Stimulated activated memory B cell treated with anti-CD40 and anti-IgM and Interleukin-4, amounts not matched to agents 10 μg/mL and 1 μg/mL and 100 μg/mL, for 72 hours (primary cell): ENCODE measurements around the gene VPS29.
"Not testable (repeated sequence)": the region's sequence is repeated elsewhere in the genome, so short reads cannot be mapped to it uniquely, and the experiment has no call there.

ENCODE experiments used
- ATAC-seq: fragments of 150-1000 bp; cut with Tn5 transposase; 2 replicates; pipeline ENCODE4 v1.10.0; 2021
- H3K27ac Mint-ChIP-seq: one replicate; pipeline ENCODE4 v1.8.0; 2022; ENCODE audit warnings: mild to moderate bottlenecking, mixed read lengths
- H3K27me3 Mint-ChIP-seq: one replicate; pipeline ENCODE4 v1.8.0; 2022; ENCODE audit warnings: mixed read lengths
- H3K36me3 Mint-ChIP-seq: one replicate; pipeline ENCODE4 v1.8.0; 2022; ENCODE audit warnings: mixed read lengths
- H3K4me1 Mint-ChIP-seq: one replicate; pipeline ENCODE4 v1.8.0; 2022; ENCODE audit warnings: mixed read lengths
- H3K4me3 Mint-ChIP-seq: one replicate; pipeline ENCODE4 v1.8.0; 2022; ENCODE audit warnings: mild to moderate bottlenecking, moderate library complexity, mixed read lengths
- H3K9me3 Mint-ChIP-seq: one replicate; pipeline ENCODE4 v1.8.0; 2022; ENCODE audit warnings: mixed read lengths

The VPS29 gene

GRCh38 chr12:110501399-110501751 is 536 bp downstream of the VPS29 start:
- peak overlapping the region; percentile 90 for H3K4me3 Mint-ChIP-seq
- H3K36me3 Mint-ChIP-seq, result peaks cover 6% of the 10 kb centered on the region
- H3K9me3 Mint-ChIP-seq, result no peaks in the 10 kb centered on the region
- H3K27ac Mint-ChIP-seq, result peak overlapping the region; percentile 87
- H3K27me3 Mint-ChIP-seq, result no peaks in the 10 kb centered on the region
- peak; percentile 1 for ATAC-seq
- H3K4me1 Mint-ChIP-seq, result peaks cover 28% of the 10 kb centered on the region

GRCh38 chr12:110498984-110499706 is 2.8 kb downstream of the VPS29 start:
- peaks cover 13% of the 10 kb centered on the region for H3K36me3 Mint-ChIP-seq
- no peak overlapping the region for H3K4me3 Mint-ChIP-seq
- no peaks in the 10 kb centered on the region for H3K27me3 Mint-ChIP-seq
- H3K27ac Mint-ChIP-seq, result peak overlapping the region; percentile 54
- H3K4me1 Mint-ChIP-seq, result peaks cover 28% of the 10 kb centered on the region
- H3K9me3 Mint-ChIP-seq, result no peaks in the 10 kb centered on the region
- ATAC-seq, result no peak

- Mint-ChIP-seq H3K9me3 (no peaks in the 10 kb centered on the region), H3K4me1 (peaks cover 9% of the 10 kb centered on the region), H3K36me3 (peaks cover 19% of the 10 kb centered on the region), H3K27ac (no peak overlapping the region), H3K27me3 (no peaks in the 10 kb centered on the region), H3K4me3 (no peak overlapping the region)
- ATAC-seq, result no peak
Measured at GRCh38 chr12:110475426-110475825, 26.5 kb downstream of the VPS29 start.

GRCh38 chr12:110468214-110469048 is 33.5 kb downstream of the VPS29 start, which contains the start of the genes FAM216A and GPN3:
TSS of gene FAM216A (plus strand) at chr12:110468845. CDS start at chr12:110468876, 31 bp downstream.
TSS of gene GPN3 (minus strand) at chr12:110468257. CDS start at chr12:110468203, 54 bp downstream.
- H3K4me3 Mint-ChIP-seq, result peak within 1 kb of the TSS; percentile 93
- H3K9me3 Mint-ChIP-seq, result no peaks in the 10 kb centered on the region
- peaks cover 11% of the 10 kb centered on the region for H3K36me3 Mint-ChIP-seq
- H3K27ac Mint-ChIP-seq, result peak within 1 kb of the TSS; percentile 86
- ATAC-seq, result peak; percentile 93
- H3K4me1 Mint-ChIP-seq, result peaks cover 36% of the 10 kb centered on the region
- no peaks in the 10 kb centered on the region for H3K27me3 Mint-ChIP-seq

- Mint-ChIP-seq H3K4me1 (peaks cover 36% of the 10 kb centered on the region), H3K36me3 (peaks cover 11% of the 10 kb centered on the region), H3K4me3 (peak overlapping the region; percentile 93), H3K27ac (peak overlapping the region; percentile 86), H3K9me3 (no peaks in the 10 kb centered on the region), H3K27me3 (no peaks in the 10 kb centered on the region)
- no peak for ATAC-seq
Measured at GRCh38 chr12:110467847-110468213, 34.1 kb downstream of the VPS29 start.

- Mint-ChIP-seq H3K4me1 (peaks cover 44% of the 10 kb centered on the region), H3K36me3 (peaks cover 18% of the 10 kb centered on the region), H3K27ac (no peak overlapping the region), H3K4me3 (peak overlapping the region; percentile 93), H3K9me3 (no peaks in the 10 kb centered on the region), H3K27me3 (no peaks in the 10 kb centered on the region)
- no peak for ATAC-seq
Measured at GRCh38 chr12:110466791-110467190, 35.1 kb downstream of the VPS29 start.

GRCh38 chr12:110465765-110466164 is 36.1 kb downstream of the VPS29 start:
- not testable (repeated sequence) for H3K9me3 Mint-ChIP-seq, H3K27me3 Mint-ChIP-seq, ATAC-seq, H3K27ac Mint-ChIP-seq, H3K4me3 Mint-ChIP-seq
- Mint-ChIP-seq H3K36me3 (peaks cover 26% of the 10 kb centered on the region), H3K4me1 (peaks cover 39% of the 10 kb centered on the region)

GRCh38 chr12:110465024-110465423 is 36.9 kb downstream of the VPS29 start:
- Mint-ChIP-seq H3K36me3 (peaks cover 33% of the 10 kb centered on the region), H3K9me3 (no peaks in the 10 kb centered on the region)

GRCh38 chr12:110461189-110461588 is 40.7 kb downstream of the VPS29 start:
- Mint-ChIP-seq H3K36me3 (peaks cover 46% of the 10 kb centered on the region), H3K4me1 (peaks cover 25% of the 10 kb centered on the region)
- H3K27ac Mint-ChIP-seq, H3K9me3 Mint-ChIP-seq, H3K27me3 Mint-ChIP-seq, ATAC-seq, H3K4me3 Mint-ChIP-seq: not testable (repeated sequence)

More at GRCh38 chr12:110465024-110465423, 36.9 kb downstream of the VPS29 start:
- H3K27me3 Mint-ChIP-seq, result no peaks in the 10 kb centered on the region
- no peak overlapping the region for H3K27ac Mint-ChIP-seq
- peaks cover 33% of the 10 kb centered on the region for H3K4me1 Mint-ChIP-seq
- no peak overlapping the region for H3K4me3 Mint-ChIP-seq
- ATAC-seq, result no peak

GRCh38 chr12:110458756-110459155 is 43.2 kb downstream of the VPS29 start:
- Mint-ChIP-seq H3K4me3 (no peak overlapping the region), H3K9me3 (no peaks in the 10 kb centered on the region), H3K4me1 (peaks cover 33% of the 10 kb centered on the region), H3K36me3 (peaks cover 39% of the 10 kb centered on the region), H3K27me3 (no peaks in the 10 kb centered on the region), H3K27ac (peak overlapping the region; percentile 80)
- no peak for ATAC-seq

GRCh38 chr12:110453569-110454296 is 48.2 kb downstream of the VPS29 start:
- no peak for ATAC-seq
- no peaks in the 10 kb centered on the region for H3K27me3 Mint-ChIP-seq

GRCh38 chr12:110451263-110451662 is 50.6 kb downstream of the VPS29 start:
- H3K27me3 Mint-ChIP-seq, result no peaks in the 10 kb centered on the region
- peaks cover 21% of the 10 kb centered on the region for H3K36me3 Mint-ChIP-seq

More at GRCh38 chr12:110453569-110454296, 48.2 kb downstream of the VPS29 start:
- Mint-ChIP-seq H3K4me3 (no peak overlapping the region), H3K4me1 (peaks cover 44% of the 10 kb centered on the region), H3K9me3 (no peaks in the 10 kb centered on the region), H3K27ac (no peak overlapping the region), H3K36me3 (peaks cover 15% of the 10 kb centered on the region)

GRCh38 chr12:110449799-110450497 is 52.0 kb downstream of the VPS29 start, which contains the start of gene ARPC3:
TSS of gene ARPC3 (minus strand) at chr12:110450337. CDS start at chr12:110450260, 77 bp downstream.
- peaks cover 44% of the 10 kb centered on the region for H3K4me1 Mint-ChIP-seq
- ATAC-seq, result peak; percentile 98

More at GRCh38 chr12:110451263-110451662, 50.6 kb downstream of the VPS29 start:
- ATAC-seq, result no peak
- Mint-ChIP-seq H3K4me1 (peaks cover 47% of the 10 kb centered on the region), H3K27ac (peak overlapping the region; percentile 98), H3K4me3 (peak overlapping the region; percentile 99), H3K9me3 (no peaks in the 10 kb centered on the region)

GRCh38 chr12:110444455-110444854 is 57.5 kb downstream of the VPS29 start:
- Mint-ChIP-seq H3K4me1 (peaks cover 39% of the 10 kb centered on the region), H3K27me3 (no peaks in the 10 kb centered on the region), H3K4me3 (no peak overlapping the region), H3K36me3 (peaks cover 27% of the 10 kb centered on the region), H3K27ac (no peak overlapping the region), H3K9me3 (no peaks in the 10 kb centered on the region)
- ATAC-seq, result no peak

More at GRCh38 chr12:110449799-110450497, 52.0 kb downstream of the VPS29 start, which contains the start of gene ARPC3:
- H3K27ac Mint-ChIP-seq, result peak within 1 kb of the TSS; percentile 98
- H3K36me3 Mint-ChIP-seq, result peaks cover 27% of the 10 kb centered on the region
- H3K4me3 Mint-ChIP-seq, result peak within 1 kb of the TSS; percentile 99
- H3K27me3 Mint-ChIP-seq, result no peaks in the 10 kb centered on the region
- H3K9me3 Mint-ChIP-seq, result no peaks in the 10 kb centered on the region
